AG08396 (cell line): Measurements from ENCODE around the gene FKBP5.
"Not testable (repeated sequence)": the region's sequence is repeated elsewhere in the genome, so short reads cannot be mapped to it uniquely, and the experiment has no call there.

Source experiments
- DNase-seq: peaks from one replicate; pipeline ENCODE4 v3.0.0; 2012; ENCODE audit warnings: low spot score, mixed read lengths

The FKBP5 gene

GRCh38 chr6:35688605-35689322, at the start of gene FKBP5:
FKBP5 (minus strand) TSS chr6:35688915; CDS start chr6:35642824, 46,091 bp downstream.
- DNase-seq = peak; percentile 97

GRCh38 chr6:35737413-35738211, 48.9 kb upstream of the FKBP5 start:
- peak; percentile 80 for DNase-seq

- no peak for DNase-seq
Observed at GRCh38 chr6:35736982-35737412, 48.3 kb upstream of the FKBP5 start, which contains the start of gene ARMC12. ARMC12 (plus strand) TSS chr6:35737032; CDS start chr6:35737109, 77 bp downstream.

- peak; percentile 73 for DNase-seq
Observed at GRCh38 chr6:35736253-35736894, 47.7 kb upstream of the FKBP5 start.

GRCh38 chr6:35735452-35735851, 46.7 kb upstream of the FKBP5 start:
- no peak for DNase-seq

- DNase-seq = not testable (repeated sequence)
Observed at GRCh38 chr6:35734319-35734718, 45.6 kb upstream of the FKBP5 start.

GRCh38 chr6:35733633-35734032, 44.9 kb upstream of the FKBP5 start:
- DNase-seq = no peak

GRCh38 chr6:35731736-35732532, 43.2 kb upstream of the FKBP5 start:
- peak; percentile 88 for DNase-seq

GRCh38 chr6:35731414-35731735, 42.7 kb upstream of the FKBP5 start:
- DNase-seq = peak; percentile 88

GRCh38 chr6:35730745-35731413, 42.2 kb upstream of the FKBP5 start:
- no peak for DNase-seq

- no peak for DNase-seq
Observed at GRCh38 chr6:35729722-35730121, 41.0 kb upstream of the FKBP5 start.

GRCh38 chr6:35728683-35729678, 40.3 kb upstream of the FKBP5 start:
- no peak for DNase-seq

GRCh38 chr6:35727935-35728682, 39.4 kb upstream of the FKBP5 start:
- DNase-seq = peak; percentile 95

GRCh38 chr6:35727231-35727934, 38.7 kb upstream of the FKBP5 start:
- DNase-seq = peak; percentile 70

GRCh38 chr6:35725721-35726438, 37.2 kb upstream of the FKBP5 start:
- DNase-seq = no peak

- no peak for DNase-seq
Observed at GRCh38 chr6:35725081-35725708, 36.5 kb upstream of the FKBP5 start.

GRCh38 chr6:35724471-35724870, 35.8 kb upstream of the FKBP5 start:
- no peak for DNase-seq

- no peak for DNase-seq
Observed at GRCh38 chr6:35724059-35724458, 35.3 kb upstream of the FKBP5 start.
